A673 (cell line): ENCODE measurements around the gene KRT7. TPM values are rescaled to one million over a fixed set of nuclear protein-coding genes. Genes with fewer than 3 reads are reported as not detected.

Source experiments
- BruUV-seq: library from RNA; stranded (reverse); fragments of 400-500 nt; replicated peaks from 2 replicates; lab custom pipeline; 2021; lab: Mats Ljungman, UMichigan
- CTCF ChIA-PET: fragments of 300-600 bp; sonication (Branson Sonifier 250); formaldehyde crosslinking; loops from one replicate; lab custom pipeline; 2022; ENCODE audit warnings: antibody characterized with exemption; lab: Charles Lee
- POLR2A ChIA-PET: fragments of 300-600 bp; sonication (Branson Sonifier 250); formaldehyde crosslinking; loops from one replicate; lab custom pipeline; 2022; ENCODE audit warnings: antibody characterized with exemption; ENCODE audit not compliant: low non-redundant PET; lab: Charles Lee
- DNase-seq: peaks from one replicate; pipeline ENCODE4 v3.0.0-alpha.2; 2015; ENCODE audit warnings: low spot score
- H3K27ac ChIP-seq: fragments of 200-600 bp; sonication (generic); 2 replicates; pipeline ENCODE4 v1.5.1; 2016; ENCODE audit warnings: mixed run types, low read depth, mild to moderate bottlenecking, mixed read lengths, antibody characterized with exemption, low read length; ENCODE audit not compliant: poor library complexity, severe bottlenecking
- H3K27me3 ChIP-seq: fragments of 200-600 bp; sonication (generic); replicated peaks from 2 replicates; pipeline ENCODE4 v1.6.1; 2017; ENCODE audit warnings: mixed run types, low read depth, mild to moderate bottlenecking, mixed read lengths, antibody characterized with exemption, low read length; ENCODE audit not compliant: insufficient read depth, poor library complexity
- H3K36me3 ChIP-seq: fragments of 200-600 bp; sonication (generic); 2 replicates; pipeline ENCODE4 v1.6.1; 2016; ENCODE audit warnings: mixed run types, mild to moderate bottlenecking, mixed read lengths, antibody characterized with exemption, low read length; ENCODE audit not compliant: insufficient read depth, poor library complexity, severe bottlenecking
- H3K4me1 ChIP-seq: fragments of 200-600 bp; sonication (generic); 2 replicates; pipeline ENCODE4 v1.6.1; 2017; ENCODE audit warnings: mixed run types, mild to moderate bottlenecking, mixed read lengths, antibody characterized with exemption, low read length; ENCODE audit not compliant: insufficient read depth, poor library complexity, severe bottlenecking
- H3K4me3 ChIP-seq: fragments of 200-600 bp; sonication (generic); 2 replicates; pipeline ENCODE4 v1.5.1; 2016; ENCODE audit warnings: low read depth, mixed run types, mild to moderate bottlenecking, mixed read lengths, low read length; ENCODE audit not compliant: poor library complexity, severe bottlenecking
- H3K9me3 ChIP-seq: fragments of 200-600 bp; sonication (generic); 2 replicates; pipeline ENCODE4 v1.6.1; 2016; ENCODE audit warnings: mixed run types, low read depth, mild to moderate bottlenecking, mixed read lengths, antibody characterized with exemption, low read length; ENCODE audit not compliant: poor library complexity, severe bottlenecking
- CTCF ChIP-seq: fragments of 300-800, 200-600 bp; sonication (generic); conservative IDR thresholded peaks from 2 replicates; pipeline ENCODE4 v1.5.1; 2017; ENCODE audit warnings: low read depth, mild to moderate bottlenecking, antibody characterized with exemption, low read length, moderate library complexity, mixed read lengths
- EZH2 ChIP-seq: fragments of 200-600 bp; sonication (generic); IDR thresholded peaks from 2 replicates; pipeline ENCODE4 v1.6.1; 2017; ENCODE audit warnings: borderline replicate concordance, low read depth, mild to moderate bottlenecking, mixed read lengths, antibody characterized with exemption, low read length; ENCODE audit not compliant: poor library complexity, severe bottlenecking
- intact Hi-C: fragments of 100-400 bp; cut with micrococcal nuclease; formaldehyde crosslinking; loops from one replicate; pipeline ENCODE4 v1.10.0; 2022; ENCODE audit not compliant: unreplicated experiment
- total RNA-seq: library from RNA; stranded (reverse); gene quantifications from 2 replicates; pipeline ENCODE4 v1.2.3, GENCODE V29; 2021

KRT7 gene
- total RNA-seq, 1 experiment from 2014 or later = 1.0 TPM

- Histone ChIP-seq H3K4me3 (no peak overlapping the region), H3K4me1 (peaks cover 4% of the 10 kb centered on the region), H3K27ac (no peak overlapping the region), H3K9me3 (no peaks in the 10 kb centered on the region), H3K27me3 (no peaks in the 10 kb centered on the region), H3K36me3 (no peaks in the 10 kb centered on the region)
- ChIA-PET CTCF (no interaction called here), POLR2A (interaction anchor here (0.6 kb wide), 1 partner anchor 16 kb away, joined by 5 read pairs; no protein-coding TSS in a partner anchor)
- intact Hi-C loops = no loop called here
- no TSS peak for BruUV-seq
- no peak for TF ChIP-seq EZH2
- no peak for TF ChIP-seq CTCF
- DNase-seq = no peak
Observed at GRCh38 chr12:52210925-52211650, 22.0 kb upstream of the KRT7 start.

DNA sequence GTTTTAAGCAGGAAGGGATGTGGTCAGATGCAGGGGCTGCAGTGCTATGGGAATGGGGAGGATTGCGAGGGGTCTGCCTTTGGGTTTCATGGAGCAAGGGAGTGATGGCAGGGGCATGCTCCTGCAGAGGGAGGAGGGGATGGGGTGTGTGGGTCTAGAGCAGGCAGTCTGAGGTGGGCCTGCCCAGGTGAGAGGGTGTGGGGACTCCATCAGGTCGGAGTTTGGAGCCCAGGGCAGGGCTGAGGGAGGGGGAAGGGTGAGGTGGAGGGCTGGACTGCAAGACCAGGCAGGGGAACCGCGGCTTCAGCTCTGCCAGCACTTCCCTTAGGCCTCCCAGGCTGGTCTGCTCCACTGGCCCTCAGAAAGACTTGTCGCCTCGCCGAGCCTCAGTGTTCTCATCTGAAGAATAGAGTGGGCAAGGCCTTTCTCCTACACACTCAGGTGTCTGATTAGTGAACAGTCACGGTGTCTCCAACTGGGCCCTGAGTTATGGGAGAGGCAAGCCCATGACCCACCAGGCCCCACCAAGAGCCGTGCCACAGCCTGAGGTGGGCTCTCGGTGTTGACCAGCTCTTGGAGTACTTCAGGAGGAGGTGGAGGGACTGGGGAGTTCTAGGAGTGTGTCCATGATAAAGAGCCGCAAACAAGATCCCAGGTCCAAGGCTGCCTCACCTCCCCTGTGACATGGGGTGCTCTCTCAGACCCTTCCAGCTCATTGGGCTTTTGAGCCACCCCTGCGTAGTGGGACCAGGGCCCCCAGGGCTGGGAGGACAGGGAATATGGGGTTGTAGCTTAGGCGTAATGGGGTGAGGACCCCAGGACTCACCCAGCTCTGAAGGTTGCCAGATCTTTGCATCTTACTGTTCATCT, 21.1 kb upstream of the KRT7 start:
- Histone ChIP-seq H3K27me3 (no peaks in the 10 kb centered on the region), H3K9me3 (no peaks in the 10 kb centered on the region), H3K27ac (no peak overlapping the region), H3K4me3 (no peak overlapping the region), H3K36me3 (no peaks in the 10 kb centered on the region), H3K4me1 (peaks cover 4% of the 10 kb centered on the region)
- POLR2A ChIA-PET = interaction anchor here (0.6 kb wide), 1 partner anchor 16 kb away, joined by 5 read pairs; no protein-coding TSS in a partner anchor
- CTCF ChIA-PET = no interaction called here
- intact Hi-C loops = no loop called here
- DNase-seq = no peak
- TF ChIP-seq CTCF (no peak), EZH2 (no peak)
- no TSS peak for BruUV-seq

DNA sequence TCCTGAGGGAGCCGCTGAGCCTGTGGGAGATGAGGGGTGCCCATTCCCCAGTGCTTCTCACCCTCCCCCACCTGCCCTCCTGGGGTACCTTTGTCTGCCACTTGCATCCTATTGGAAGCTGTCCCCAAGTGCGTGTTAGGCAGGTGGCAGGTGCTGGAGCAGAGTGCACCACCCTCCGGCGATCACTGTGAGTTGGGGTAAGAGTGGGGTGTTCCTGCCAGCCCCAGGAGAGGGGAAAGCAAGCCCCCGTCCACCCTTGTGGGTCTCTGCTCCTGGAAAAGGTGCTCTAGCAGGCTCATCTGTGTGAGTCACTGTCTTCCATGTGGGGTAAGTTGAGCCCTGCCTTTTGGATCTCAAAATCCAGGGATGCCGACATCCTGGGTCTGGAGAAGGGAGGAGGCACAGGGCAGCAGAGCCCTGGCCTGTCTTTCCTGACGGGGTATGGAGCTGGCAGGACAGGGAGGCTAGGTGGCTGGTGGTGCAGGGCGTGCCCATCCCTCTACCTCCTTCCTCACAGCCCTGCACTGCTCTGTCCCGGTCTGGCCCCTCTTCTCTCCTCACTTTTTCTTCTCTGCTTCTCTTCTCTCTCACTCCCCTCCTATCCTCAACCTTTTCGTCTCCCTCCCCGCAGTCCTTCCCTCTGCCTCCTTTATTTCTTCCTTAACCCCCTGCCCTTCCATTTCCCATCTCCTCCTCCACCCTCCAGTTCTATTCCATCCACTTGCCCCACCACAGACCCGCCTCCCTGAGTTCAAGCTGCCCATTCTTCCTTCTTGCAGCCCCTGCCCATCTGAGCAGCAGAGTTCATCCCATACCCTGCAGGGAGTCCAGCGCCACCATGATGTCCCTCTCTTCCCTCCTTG, 20.1 kb upstream of the KRT7 start:
- Histone ChIP-seq H3K36me3 (no peaks in the 10 kb centered on the region), H3K4me3 (no peak overlapping the region), H3K4me1 (peaks cover 1% of the 10 kb centered on the region), H3K9me3 (no peaks in the 10 kb centered on the region), H3K27me3 (no peaks in the 10 kb centered on the region), H3K27ac (no peak overlapping the region)
- intact Hi-C loops = no loop called here
- POLR2A ChIA-PET = no interaction called here
- no TSS peak for BruUV-seq
- TF ChIP-seq CTCF (no peak), EZH2 (no peak)
- CTCF ChIA-PET = interaction anchor here (0.8 to 1.3 kb wide), 2 partner anchors 21 to 56 kb away, joined by 3 read pairs; partner anchors contain the start of gene KRT80
- DNase-seq = no peak
